HG03108 (cell line): ENCODE measurements around the gene SEPTIN2.
"Not testable (repeated sequence)": the region's sequence is repeated elsewhere in the genome, so short reads cannot be mapped to it uniquely, and the experiment has no call there.

Experiments used
- ATAC-seq: cut with Tn5 transposase; IDR thresholded peaks from one replicate; pipeline ENCODE4 v1.9.1; 2021; ENCODE audit warnings: moderate library complexity; ENCODE audit not compliant: unreplicated experiment

SEPTIN2 gene

DNA sequence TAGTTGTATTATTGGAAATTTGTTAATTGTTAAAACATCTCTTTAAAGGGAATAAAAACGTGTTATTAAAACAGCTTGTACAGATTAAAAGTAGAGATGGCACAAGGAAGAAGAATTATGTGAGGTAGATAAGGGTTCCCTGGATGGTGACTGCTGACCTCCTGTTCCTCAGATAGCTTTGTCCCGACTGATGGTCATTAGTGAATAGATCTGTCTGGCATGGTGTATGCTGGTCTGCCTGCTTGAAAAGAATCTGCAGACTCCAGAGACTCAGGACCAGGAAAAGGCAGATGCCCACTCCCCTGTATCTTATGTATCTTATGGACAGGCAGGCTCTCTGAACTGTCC is 34.8 kb downstream of the SEPTIN2 start:
- ATAC-seq = no peak

DNA sequence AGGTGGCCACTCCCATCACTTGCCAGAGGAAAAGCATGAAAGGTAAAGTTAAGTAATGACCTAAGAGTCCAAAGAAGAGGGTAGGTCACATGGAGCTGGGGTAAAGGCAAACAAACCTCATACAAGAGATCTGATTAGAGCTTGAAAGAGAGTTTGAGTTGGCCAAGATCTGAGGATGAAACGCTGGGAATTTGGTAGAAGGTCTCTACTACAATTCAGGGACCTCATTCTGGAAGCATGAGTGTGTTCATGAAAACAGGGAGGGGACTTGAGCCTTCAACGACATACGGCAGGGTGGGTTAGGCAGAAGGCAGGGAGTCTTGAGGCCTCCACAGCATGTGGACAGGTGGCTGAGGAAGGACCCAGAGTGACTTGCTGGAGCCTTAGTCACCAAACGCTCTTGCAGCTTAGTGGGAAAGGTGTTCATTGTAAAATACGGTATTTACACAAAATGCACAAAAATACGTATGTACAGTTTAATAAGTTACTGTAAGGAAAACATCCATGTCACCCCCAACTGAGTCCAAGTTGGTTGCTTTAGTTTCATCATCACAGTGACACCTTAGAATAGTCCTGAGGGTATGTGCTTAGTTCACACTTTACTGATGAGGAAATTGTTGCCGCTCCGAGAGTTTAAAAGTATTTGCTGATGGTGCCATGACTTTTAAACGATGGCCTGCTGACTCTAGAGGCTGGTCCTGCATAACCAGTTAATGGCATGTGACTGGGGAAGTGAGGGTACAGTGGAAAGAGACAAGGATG is 35.3 kb downstream of the SEPTIN2 start:
- ATAC-seq = no peak

- no peak for ATAC-seq
Observed at GRCh38 chr2:241351640-241352031, 35.9 kb downstream of the SEPTIN2 start.

DNA sequence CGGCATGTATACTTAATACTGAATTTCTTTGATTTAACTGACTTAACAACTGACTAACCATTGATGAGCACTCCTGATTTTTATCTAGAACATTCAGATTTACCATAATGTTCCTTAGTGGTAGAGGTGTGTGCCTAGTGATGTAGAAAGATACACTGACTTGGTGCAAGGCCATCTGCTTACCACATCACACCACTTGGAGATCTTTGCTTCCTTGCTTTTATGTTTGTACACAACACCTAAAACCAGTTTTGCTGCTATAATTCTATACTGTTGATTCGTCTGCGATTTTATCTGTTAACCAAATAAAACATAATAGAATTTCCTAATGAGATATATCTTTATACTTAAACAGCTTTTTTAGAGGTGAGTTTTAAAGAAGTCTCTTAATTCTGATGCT is 36.5 kb downstream of the SEPTIN2 start:
- ATAC-seq = no peak

GRCh38 chr2:241354668-241355658 is 39.2 kb downstream of the SEPTIN2 start:
- no peak for ATAC-seq

DNA sequence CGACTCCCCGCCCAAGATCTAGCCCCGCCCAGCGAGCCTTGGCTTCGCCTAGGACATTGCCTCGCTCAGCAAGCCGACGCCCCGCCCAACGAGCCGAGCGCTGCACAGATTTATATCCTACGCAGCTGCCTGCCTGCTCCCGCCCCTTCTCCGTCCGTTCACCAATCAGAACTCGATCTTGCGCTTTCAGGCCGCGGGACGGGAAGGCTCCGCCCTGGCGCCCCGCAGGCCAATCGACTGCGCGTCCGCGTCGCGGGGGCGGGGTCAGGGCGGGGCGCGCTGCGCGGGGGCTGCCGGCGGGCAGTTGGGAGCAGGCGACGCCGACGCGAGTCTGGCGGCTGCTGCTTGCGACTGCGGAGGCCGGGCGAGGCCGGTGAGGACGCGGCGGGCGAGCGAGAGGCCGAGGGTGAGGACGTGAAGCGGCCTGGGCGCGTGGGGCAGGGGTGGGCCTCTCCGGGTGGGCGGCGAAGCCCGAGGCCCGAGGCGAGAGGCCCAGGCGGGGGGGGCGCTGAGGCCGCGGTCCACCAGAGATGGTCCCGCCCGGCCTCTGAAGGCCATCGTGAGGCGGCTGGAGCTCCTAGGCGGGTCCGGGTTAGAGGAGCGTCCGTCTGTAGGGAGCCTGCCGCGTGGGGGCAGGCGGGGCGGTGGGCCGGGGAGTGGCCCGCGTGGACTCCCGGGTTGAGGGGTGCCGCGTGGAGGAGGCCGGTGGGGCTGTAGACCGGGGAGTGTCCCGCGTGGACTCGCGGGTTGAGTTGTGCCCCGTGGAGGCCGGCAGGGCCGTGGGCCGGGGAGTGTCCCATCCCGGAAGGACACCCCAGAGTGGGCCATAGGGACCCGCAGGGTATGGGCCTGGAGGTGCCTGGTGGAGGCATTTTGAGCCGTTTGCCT is 40.5 kb downstream of the SEPTIN2 start, which contains the start of gene FARP2:
TSS of gene FARP2 (plus strand) at position 303 of the 888 bp plus-strand sequence. CDS start 16,823 bp downstream, outside the sequence.
- peak; percentile 86 for ATAC-seq

GRCh38 chr2:241356871-241357260 is 41.1 kb downstream of the SEPTIN2 start:
- ATAC-seq = no peak

- no peak for ATAC-seq
Observed at GRCh38 chr2:241357531-241357930, 41.8 kb downstream of the SEPTIN2 start.

- ATAC-seq = peak; percentile 32
Observed at GRCh38 chr2:241358470-241358869, 42.7 kb downstream of the SEPTIN2 start.

DNA sequence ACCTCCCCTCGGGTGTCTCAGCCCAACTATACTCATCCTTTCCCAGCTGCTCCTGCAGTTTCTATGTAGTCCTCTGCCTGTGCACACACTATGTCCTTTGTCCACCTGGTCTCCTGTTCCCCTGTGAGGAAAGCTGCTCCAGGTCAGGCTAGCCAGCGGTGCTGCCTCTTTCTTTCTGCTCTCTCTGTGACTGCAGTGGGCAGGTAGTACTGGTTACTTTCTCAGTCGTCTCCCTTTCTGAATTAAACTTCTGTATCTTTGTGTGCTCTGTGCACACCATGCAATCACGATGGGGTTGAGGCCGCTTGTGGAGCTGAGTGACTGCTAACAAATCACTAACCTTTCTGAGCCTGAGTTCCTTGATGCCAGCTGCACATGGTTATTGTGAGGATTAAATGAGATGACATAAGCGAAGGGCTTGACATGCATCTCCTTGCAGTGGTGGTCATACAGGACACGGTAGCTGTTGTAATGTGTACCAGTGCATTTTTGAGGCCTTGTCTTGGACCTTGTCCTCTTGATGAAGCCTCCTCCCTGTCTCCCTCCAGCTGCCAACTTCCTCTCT is 43.8 kb downstream of the SEPTIN2 start:
- ATAC-seq = no peak

DNA sequence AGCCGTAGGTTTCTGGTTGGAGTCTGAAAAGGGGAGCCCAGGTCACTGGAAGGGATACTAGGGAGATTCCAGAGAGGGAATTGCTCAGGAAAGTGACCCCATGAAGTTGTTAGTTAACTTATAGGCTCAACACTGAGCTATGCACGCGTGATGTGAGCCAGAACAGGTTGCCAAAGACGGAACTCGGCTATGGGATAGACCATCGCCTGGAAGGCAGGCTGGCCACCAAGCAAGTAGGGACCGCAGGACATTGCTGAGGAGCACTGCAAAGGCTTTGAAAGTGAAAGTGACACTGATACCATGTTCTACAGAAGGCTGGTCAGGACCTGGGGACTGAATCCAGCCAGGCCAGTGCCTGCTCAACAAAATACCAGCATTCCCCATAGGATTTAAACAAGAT is 47.7 kb downstream of the SEPTIN2 start:
- ATAC-seq = no peak

GRCh38 chr2:241364781-241365180 is 49.1 kb downstream of the SEPTIN2 start:
- ATAC-seq = no peak

DNA sequence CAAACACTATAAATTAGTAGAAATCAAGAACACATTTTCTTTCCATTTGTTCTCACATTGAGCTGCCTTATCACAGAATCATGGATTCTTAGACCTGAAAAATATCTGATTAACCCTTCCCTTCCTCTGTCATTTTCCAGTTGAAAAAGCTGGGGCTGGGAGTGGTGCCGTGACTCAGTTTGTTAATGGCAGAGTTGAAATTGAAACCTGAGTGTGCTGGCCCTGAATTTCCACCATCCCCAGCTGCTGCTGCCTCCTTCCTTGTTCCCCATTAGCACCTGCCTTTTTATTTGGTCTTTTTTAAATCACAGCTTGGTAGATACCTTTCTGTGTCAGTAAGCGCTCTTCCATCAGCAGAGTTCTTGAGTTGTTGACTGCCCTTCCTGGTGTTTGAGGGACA is 51.0 kb downstream of the SEPTIN2 start:
- no peak for ATAC-seq

GRCh38 chr2:241368643-241369042 is 52.9 kb downstream of the SEPTIN2 start:
- ATAC-seq = no peak

DNA sequence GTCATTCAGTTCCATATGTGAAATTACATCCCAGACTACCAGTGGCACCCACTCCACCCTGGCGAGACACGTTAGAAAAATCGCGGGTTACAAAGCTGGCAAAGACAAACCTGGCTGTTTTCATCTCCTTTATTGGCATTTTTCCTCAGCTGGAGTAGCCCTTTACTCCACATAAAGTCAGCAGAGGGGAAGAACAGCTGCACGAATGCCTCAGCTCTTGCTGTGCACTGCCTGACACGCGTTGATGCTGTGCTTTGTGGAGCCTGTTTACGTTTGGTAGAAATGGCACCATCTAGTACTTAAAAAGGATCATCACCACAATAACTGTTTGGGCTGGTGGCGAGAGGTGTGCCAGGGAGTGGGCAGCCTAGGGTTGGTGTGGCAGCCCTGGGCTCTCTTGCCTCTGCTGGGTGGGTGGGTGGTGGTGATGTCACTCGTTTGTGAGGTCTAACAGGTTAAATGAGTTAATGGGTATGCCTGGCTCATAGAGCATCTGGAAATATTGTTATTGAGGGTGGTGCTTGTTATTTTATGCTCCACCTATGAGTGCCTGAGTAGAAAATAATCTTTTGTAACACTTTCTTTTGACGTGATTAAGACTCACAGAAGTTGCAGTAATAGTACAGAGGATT is 56.8 kb downstream of the SEPTIN2 start:
- no peak for ATAC-seq

DNA sequence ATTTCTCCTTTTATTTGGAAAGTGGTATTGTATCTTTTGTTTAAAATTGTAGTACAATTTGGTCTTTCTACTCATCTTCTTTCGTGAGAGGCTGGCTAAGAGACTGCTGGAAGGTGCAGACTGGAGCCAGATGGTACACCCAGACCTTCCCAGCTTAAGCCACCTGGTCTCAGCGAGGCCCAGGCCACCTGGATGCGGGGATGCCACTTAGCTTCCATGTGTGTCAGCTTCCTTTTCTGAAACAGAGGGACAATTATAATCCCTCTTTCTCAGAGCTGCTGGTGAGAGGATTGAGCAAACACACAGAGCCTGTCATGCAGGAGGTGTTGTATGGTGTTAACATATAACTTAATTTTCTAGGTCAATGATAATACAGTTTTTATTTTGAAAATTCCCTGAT is 57.7 kb downstream of the SEPTIN2 start:
- no peak for ATAC-seq

DNA sequence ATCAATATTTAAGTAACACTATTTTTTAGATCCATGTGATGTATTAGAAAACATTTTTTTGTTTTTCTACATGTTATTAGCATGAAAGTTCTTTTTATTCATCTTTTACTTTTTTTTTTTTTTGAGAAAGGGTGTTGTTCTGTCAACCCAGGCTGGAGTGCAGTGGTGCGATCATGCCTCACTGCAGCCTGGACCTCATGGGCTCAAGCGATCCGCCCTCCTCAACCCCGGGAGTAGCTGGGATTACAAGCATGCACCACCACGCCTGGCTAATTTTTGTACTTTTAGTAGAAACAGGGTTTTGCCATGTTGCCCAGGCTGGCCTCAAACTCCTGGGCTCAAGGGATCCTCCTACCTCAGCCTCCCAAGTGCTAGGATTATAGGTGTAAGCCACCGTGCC is 58.2 kb downstream of the SEPTIN2 start:
- ATAC-seq = not testable (repeated sequence)

- no peak for ATAC-seq
Observed at GRCh38 chr2:241375300-241375699, 59.6 kb downstream of the SEPTIN2 start.

DNA sequence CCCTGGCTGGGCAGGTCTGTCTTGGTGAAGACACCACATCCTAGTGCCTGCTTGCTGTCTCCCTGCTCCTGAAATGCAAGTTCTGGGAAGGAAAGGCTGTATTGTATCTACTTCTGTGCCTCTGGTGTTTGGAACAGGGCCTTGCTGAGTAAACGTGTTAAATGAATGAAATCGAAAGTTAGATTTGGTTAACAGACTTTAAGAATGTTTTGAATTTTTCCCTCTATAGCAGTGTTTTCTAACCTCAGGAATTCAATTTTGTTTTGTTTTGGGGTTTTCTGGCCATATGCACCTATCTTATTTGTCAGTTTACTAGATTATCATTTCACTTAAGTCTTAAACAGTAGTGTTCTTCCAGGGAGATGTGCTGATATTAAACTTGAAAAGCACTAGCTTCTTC is 61.1 kb downstream of the SEPTIN2 start:
- ATAC-seq = no peak

GRCh38 chr2:241378816-241379215 is 63.1 kb downstream of the SEPTIN2 start:
- no peak for ATAC-seq
